Endothelial cell of umbilical vein (primary cell): Measurements from ENCODE around the gene TSPEAR. TPM values are rescaled to one million over a fixed set of nuclear protein-coding genes. Genes with fewer than 3 reads are reported as not detected.
A peak's percentile ranks its signal among the peaks of the same experiment; 100 is the strongest.

ENCODE experiments used
- BruUV-seq: library from RNA; stranded (reverse); fragments of 400-500 nt; replicated peaks from 2 replicates; lab custom pipeline; 2021; lab: Mats Ljungman, UMichigan
- CTCF ChIA-PET: fragments of 300-600, 350-600 bp; sonication (Branson Sonifier 250); formaldehyde crosslinking; loops from one replicate; lab custom pipeline; 2021; ENCODE audit warnings: antibody characterized with exemption, inconsistent platforms; lab: Charles Lee
- POLR2A ChIA-PET: fragments of 300-600, 350-600 bp; sonication (Branson Sonifier 250); formaldehyde crosslinking; loops from one replicate; lab custom pipeline; 2021; ENCODE audit warnings: antibody characterized with exemption, inconsistent platforms; lab: Charles Lee
- DNase-seq: peaks from one replicate; pipeline ENCODE4 v3.0.0-alpha.2; 2011; ENCODE audit warnings: low read depth, low spot score
- FAIRE-seq: peaks from 2 replicates; lab custom pipeline; 2011; peaks lifted over from hg19 to GRCh38; lab: Jason Lieb, UNC
- H2AFZ ChIP-seq: 2 replicates; pipeline ENCODE4 v1.6.0; 2012; ENCODE audit warnings: low read depth, low read length, control low read depth, inconsistent platforms
- H3K27ac ChIP-seq: 2 replicates; pipeline ENCODE4 v1.5.1; 2011; ENCODE audit warnings: low read depth, mild to moderate bottlenecking, control low read depth, low read length, moderate library complexity; ENCODE audit not compliant: insufficient read depth
- H3K27me3 ChIP-seq, 2 experiments: 2 replicates each; pipeline versions ENCODE4 v1.6.0 to v1.6.1; 2011; ENCODE audit warnings: low read length in 2 of 2, mixed read lengths in 1 of 2; ENCODE audit not compliant: control insufficient read depth in 2 of 2, insufficient read depth in 2 of 2
- H3K36me3 ChIP-seq, 2 experiments: 2 replicates in 1 of 2; 3 replicates in 1 of 2; pipeline ENCODE4 v1.5.1; 2011; ENCODE audit warnings: low read length in 2 of 2, mild to moderate bottlenecking in 1 of 2, moderate library complexity in 1 of 2; ENCODE audit not compliant: control insufficient read depth in 2 of 2, insufficient read depth in 2 of 2; ENCODE audit errors: extremely low read depth in 1 of 2
- H3K4me1 ChIP-seq: 3 replicates; pipeline ENCODE4 v1.5.1; 2011; ENCODE audit warnings: mild to moderate bottlenecking, low read length; ENCODE audit not compliant: control insufficient read depth, insufficient read depth; ENCODE audit errors: extremely low read depth
- H3K4me2 ChIP-seq: 2 replicates; pipeline ENCODE4 v1.6.1; 2011; ENCODE audit warnings: low read length, control low read depth, mixed read lengths; ENCODE audit not compliant: insufficient read depth
- H3K4me3 ChIP-seq, 3 experiments: fragments of 200-600 bp in 1 of 3; sonication (generic), shearing (Covaris generic) in 1 of 3; replicated peaks in 1 of 3; 2 replicates each; pipeline ENCODE4 v1.5.1; 2011 to 2016; ENCODE audit warnings: control low read depth in 3 of 3, low read length in 3 of 3, mild to moderate bottlenecking in 2 of 3, inconsistent platforms in 1 of 3, low read depth in 1 of 3, moderate library complexity in 1 of 3; ENCODE audit not compliant: insufficient read depth in 1 of 3
- H3K79me2 ChIP-seq: 2 replicates; pipeline ENCODE4 v1.6.0; 2012; ENCODE audit warnings: low read length, inconsistent platforms; ENCODE audit not compliant: control insufficient read depth, insufficient read depth
- H3K9ac ChIP-seq: replicated peaks from 2 replicates; pipeline ENCODE3; 2011; ENCODE audit warnings: low read length, control low read depth; ENCODE audit not compliant: insufficient read depth; ENCODE audit errors: extremely low read depth
- H3K9me1 ChIP-seq: replicated peaks from 3 replicates; pipeline ENCODE4 v1.6.0; 2011; ENCODE audit warnings: mild to moderate bottlenecking, low read length; ENCODE audit not compliant: control insufficient read depth, insufficient read depth; ENCODE audit errors: extremely low read depth
- H3K9me3 ChIP-seq: replicated peaks from 2 replicates; pipeline ENCODE4 v1.5.1; 2012; ENCODE audit warnings: low read length, inconsistent platforms; ENCODE audit not compliant: control insufficient read depth, insufficient read depth
- H4K20me1 ChIP-seq: replicated peaks from 2 replicates; pipeline ENCODE3; 2011; ENCODE audit warnings: mild to moderate bottlenecking, low read length; ENCODE audit not compliant: control insufficient read depth, insufficient read depth; ENCODE audit errors: extremely low read depth
- FOS ChIP-seq: IDR thresholded peaks from 2 replicates; pipeline ENCODE4 v1.6.1; 2011; ENCODE audit warnings: mild to moderate bottlenecking, low read length, moderate library complexity, borderline replicate concordance; ENCODE audit not compliant: insufficient read depth
- GATA2 ChIP-seq: IDR thresholded peaks from 2 replicates; pipeline ENCODE4 v1.7.0; 2011; ENCODE audit warnings: low read depth, mild to moderate bottlenecking, moderate library complexity, mixed read lengths, low read length; ENCODE audit not compliant: insufficient read length, insufficient read depth
- dilution Hi-C: fragments of 300-500 bp; cut with MboI; formaldehyde crosslinking; loops from one replicate; pipeline ENCODE4 v1.15.0; 2019; ENCODE audit warnings: low sequenced_read_pairs; ENCODE audit not compliant: extremely low pct_ligation_motif_present
- intact Hi-C: fragments of 100-400 bp; cut with micrococcal nuclease; formaldehyde crosslinking; loops from one replicate; pipeline ENCODE4 v1.10.0; 2022
- polyA plus RNA-seq, 4 experiments: library from polyadenylated mRNA; depleted of rRNA in 3 of 4; stranded (reverse) in 3 of 4; unstranded in 1 of 4; fragments of >200 nt; gene quantifications; 2 replicates each; pipeline versions ENCODE4 v1.2.1 to v1.2.3, GENCODE V29; 2011 to 2012; ENCODE audit warnings: missing spikeins in 1 of 4
- total RNA-seq: library from RNA; stranded (reverse); gene quantifications from 2 replicates; pipeline ENCODE4 v1.2.3, GENCODE V29; 2021
- TF ChIP-seq, protein P1 (sequence below), 2 donors: IDR thresholded peaks; 1 replicate in 1 of 2; 2 replicates in 1 of 2; pipeline ENCODE4 v1.5.1; 2011; ENCODE audit warnings: low read length in 2 of 2, mild to moderate bottlenecking in 2 of 2, moderate library complexity in 2 of 2, control low read depth in 1 of 2, inconsistent platforms in 1 of 2, low read depth in 1 of 2; ENCODE audit not compliant: insufficient read depth in 1 of 2; ENCODE audit errors: extremely low read depth in 1 of 2
- TF ChIP-seq, protein P2 (sequence below): IDR thresholded peaks from 2 replicates; pipeline ENCODE4 v1.6.1; 2011; ENCODE audit not compliant: insufficient read depth, insufficient read length

Gene TSPEAR
- total and polyA plus RNA-seq, 2 donors (not counting 3 experiments of a cell fraction or from before 2014, with no cell fraction given), result 0.01 TPM; not detected in 1

DNA sequence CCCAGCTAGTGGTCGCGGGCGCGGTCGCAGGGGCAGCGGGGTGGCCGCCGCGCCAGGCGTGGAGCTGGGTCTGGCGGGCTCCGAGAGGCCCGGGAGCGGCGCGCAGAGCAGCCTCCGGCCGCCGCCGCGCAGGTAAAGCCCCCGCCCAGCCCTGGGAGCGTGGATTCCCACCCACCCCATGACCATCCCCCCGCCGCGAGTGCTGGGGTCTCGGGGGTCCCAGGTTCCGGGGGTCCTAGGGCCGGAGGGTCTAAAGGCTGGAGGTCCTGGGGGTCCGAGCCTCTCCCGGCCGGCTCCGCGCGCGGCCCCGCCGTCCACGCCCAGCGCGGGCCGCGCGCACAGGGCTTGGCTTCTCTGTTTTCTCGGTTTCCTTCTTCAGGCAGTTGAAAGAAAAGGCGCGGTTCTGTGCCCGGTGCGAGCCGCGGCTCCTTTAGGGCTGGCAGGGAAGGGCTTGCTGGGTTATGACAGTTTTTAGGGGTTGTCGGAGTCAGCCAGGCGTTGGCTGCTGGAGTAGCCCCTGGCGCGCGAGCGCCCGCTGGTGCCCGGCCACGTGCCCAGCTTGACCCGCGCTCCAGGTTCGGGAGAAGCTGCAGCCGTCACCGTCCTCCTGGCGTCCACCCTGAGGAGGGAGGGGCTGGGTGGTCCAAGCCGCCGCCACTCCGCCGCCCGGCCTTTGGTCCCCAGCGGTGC lies 255.7 kb downstream of the TSPEAR start:
- BruUV-seq, result no TSS peak
- Histone ChIP-seq H3K4me1 (no peaks in the 10 kb centered on the region), H3K4me3 (peak overlapping the region; percentile 62 to 82 (median 64)), H2AFZ (peak overlapping the region; percentile 84), H3K27me3 (peaks cover 0 to 3% of the 10 kb centered on the region in 2 experiments), H3K9me1 (no peaks in the 10 kb centered on the region), H3K4me2 (peak overlapping the region; percentile 53), H3K27ac (no peak overlapping the region), H3K36me3 (no peaks in the 10 kb centered on the region), H3K79me2 (no peaks in the 10 kb centered on the region), H3K9ac (no peak overlapping the region), H3K9me3 (no peaks in the 10 kb centered on the region), H4K20me1 (no peaks in the 10 kb centered on the region)
- ChIA-PET POLR2A (no interaction called here), CTCF (interaction anchor here (1.0 to 1.3 kb wide), 4 partner anchors 18 to 338 kb away, joined by 3 to 4 read pairs (median 3); no protein-coding TSS in a partner anchor)
- TF ChIP-seq FOS (no peak), GATA2 (no peak)
- TF ChIP-seq, protein P1, sequence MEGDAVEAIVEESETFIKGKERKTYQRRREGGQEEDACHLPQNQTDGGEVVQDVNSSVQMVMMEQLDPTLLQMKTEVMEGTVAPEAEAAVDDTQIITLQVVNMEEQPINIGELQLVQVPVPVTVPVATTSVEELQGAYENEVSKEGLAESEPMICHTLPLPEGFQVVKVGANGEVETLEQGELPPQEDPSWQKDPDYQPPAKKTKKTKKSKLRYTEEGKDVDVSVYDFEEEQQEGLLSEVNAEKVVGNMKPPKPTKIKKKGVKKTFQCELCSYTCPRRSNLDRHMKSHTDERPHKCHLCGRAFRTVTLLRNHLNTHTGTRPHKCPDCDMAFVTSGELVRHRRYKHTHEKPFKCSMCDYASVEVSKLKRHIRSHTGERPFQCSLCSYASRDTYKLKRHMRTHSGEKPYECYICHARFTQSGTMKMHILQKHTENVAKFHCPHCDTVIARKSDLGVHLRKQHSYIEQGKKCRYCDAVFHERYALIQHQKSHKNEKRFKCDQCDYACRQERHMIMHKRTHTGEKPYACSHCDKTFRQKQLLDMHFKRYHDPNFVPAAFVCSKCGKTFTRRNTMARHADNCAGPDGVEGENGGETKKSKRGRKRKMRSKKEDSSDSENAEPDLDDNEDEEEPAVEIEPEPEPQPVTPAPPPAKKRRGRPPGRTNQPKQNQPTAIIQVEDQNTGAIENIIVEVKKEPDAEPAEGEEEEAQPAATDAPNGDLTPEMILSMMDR (IDR thresholded peaks at IDR 0.05; ENCODE audit: extremely low read depth in 1 of 2, insufficient read depth in 1 of 2, low read depth in 1 of 2, low read length in 2 of 2), result peak; percentile 21 to 48
- TF ChIP-seq, protein P2, sequence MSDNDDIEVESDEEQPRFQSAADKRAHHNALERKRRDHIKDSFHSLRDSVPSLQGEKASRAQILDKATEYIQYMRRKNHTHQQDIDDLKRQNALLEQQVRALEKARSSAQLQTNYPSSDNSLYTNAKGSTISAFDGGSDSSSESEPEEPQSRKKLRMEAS, result peak; percentile 29
- FAIRE-seq (no peak), DNase-seq (peak; percentile 27)
- dilution Hi-C loops (no loop called here), intact Hi-C loops (loop anchor here (10.0 kb wide), 1 partner anchor 111 kb away; no protein-coding TSS in a partner anchor)
